OCI-LY7 (cell line): Measurements from ENCODE around the gene S100PBP. TPM values are rescaled to one million over a fixed set of nuclear protein-coding genes. Genes with fewer than 3 reads are reported as not detected.

ENCODE experiments used
- BruUV-seq: library from RNA; stranded (reverse); fragments of 400-500 nt; replicated peaks from 2 replicates; lab custom pipeline; 2021; lab: Mats Ljungman, UMichigan
- CTCF ChIA-PET: fragments of 300-600 bp; sonication (Branson Sonifier 250); formaldehyde crosslinking; loops from one replicate; lab custom pipeline; 2022; ENCODE audit warnings: antibody characterized with exemption; ENCODE audit not compliant: unreplicated experiment; lab: Charles Lee
- POLR2A ChIA-PET: fragments of 300-600 bp; sonication (Branson Sonifier 250); formaldehyde crosslinking; loops from one replicate; lab custom pipeline; 2022; ENCODE audit warnings: antibody characterized with exemption; lab: Charles Lee
- DNase-seq: peaks from one replicate; pipeline ENCODE4 v3.0.0-alpha.2; 2015; ENCODE audit warnings: low spot score
- H2AFZ ChIP-seq: fragments of 200-600 bp; sonication (generic), shearing (Covaris generic); 2 replicates; pipeline ENCODE4 v1.6.1; 2014; ENCODE audit warnings: mild to moderate bottlenecking, antibody characterized with exemption, low read length, moderate library complexity
- H3K27ac ChIP-seq: fragments of 200-600 bp; sonication (generic); 2 replicates; pipeline ENCODE4 v1.5.1; 2014; ENCODE audit warnings: mixed run types, low read depth, mild to moderate bottlenecking, moderate library complexity, low read length, inconsistent platforms; ENCODE audit not compliant: poor library complexity, severe bottlenecking
- H3K36me3 ChIP-seq: fragments of 200-600 bp; sonication (generic); 2 replicates; pipeline ENCODE4 v1.6.1; 2014; ENCODE audit warnings: mild to moderate bottlenecking, antibody characterized with exemption, low read length, moderate library complexity, mixed read lengths; ENCODE audit not compliant: insufficient read depth
- H3K4me1 ChIP-seq: fragments of 200-600 bp; sonication (generic); 2 replicates; pipeline ENCODE4 v1.5.1; 2014; ENCODE audit warnings: mild to moderate bottlenecking, low read length; ENCODE audit not compliant: insufficient read depth, poor library complexity, severe bottlenecking
- H3K4me2 ChIP-seq: fragments of 200-600 bp; sonication (generic); 2 replicates; pipeline ENCODE4 v1.6.1; 2014; ENCODE audit warnings: mild to moderate bottlenecking, low read length
- H3K4me3 ChIP-seq: fragments of 200-600 bp; sonication (generic); 2 replicates; pipeline ENCODE4 v1.5.1; 2014; ENCODE audit warnings: mild to moderate bottlenecking, low read depth, low read length; ENCODE audit not compliant: poor library complexity, severe bottlenecking
- H3K79me2 ChIP-seq: fragments of 200-600 bp; sonication (generic); 2 replicates; pipeline ENCODE4 v1.6.1; 2016; ENCODE audit warnings: low read depth, mild to moderate bottlenecking, low read length, moderate library complexity, mixed read lengths; ENCODE audit not compliant: insufficient read depth
- H3K9me2 ChIP-seq: fragments of 200-600 bp; sonication (generic); 2 replicates; pipeline ENCODE4 v1.6.1; 2016; ENCODE audit warnings: mild to moderate bottlenecking, low read length, mixed read lengths; ENCODE audit not compliant: insufficient read depth
- H3K9me3 ChIP-seq: fragments of 200-600 bp; sonication (generic); 2 replicates; pipeline ENCODE4 v1.6.1; 2014; ENCODE audit warnings: mild to moderate bottlenecking, mixed run types, low read length, mixed read lengths
- H4K20me1 ChIP-seq: fragments of 200-600 bp; sonication (generic); 2 replicates; pipeline ENCODE4 v1.6.1; 2014; ENCODE audit warnings: mild to moderate bottlenecking, antibody characterized with exemption, low read length, moderate library complexity, mixed read lengths; ENCODE audit not compliant: insufficient read depth
- EZH2phosphoT487 ChIP-seq: fragments of 200-600 bp; sonication (generic); IDR thresholded peaks from 2 replicates; pipeline ENCODE4 v1.6.1; 2018; ENCODE audit warnings: low read depth, borderline replicate concordance, mild to moderate bottlenecking, mixed run types, antibody characterized with exemption, low read length, moderate library complexity, mixed read lengths
- intact Hi-C: fragments of 100-400 bp; cut with micrococcal nuclease; formaldehyde crosslinking; loops from one replicate; pipeline ENCODE4 v1.10.0; 2022; ENCODE audit not compliant: unreplicated experiment
- total RNA-seq, 2 experiments: library from RNA; depleted of rRNA in 1 of 2; stranded (reverse); fragments of >200 nt in 1 of 2; shearing (Covaris generic) in 1 of 2; gene quantifications; 2 replicates each; pipeline ENCODE4 v1.2.3, GENCODE V29; 2014 to 2022
- TF ChIP-seq, protein P1 (sequence below): fragments of 200-600 bp; sonication (generic); conservative IDR thresholded peaks from 2 replicates; pipeline ENCODE4 v1.5.1; 2014; ENCODE audit warnings: mild to moderate bottlenecking, antibody characterized with exemption, low read length, moderate library complexity, mixed read lengths

S100PBP gene
- total RNA-seq, 2 experiments from 2014 or later, result 72.1 to 136 TPM

DNA sequence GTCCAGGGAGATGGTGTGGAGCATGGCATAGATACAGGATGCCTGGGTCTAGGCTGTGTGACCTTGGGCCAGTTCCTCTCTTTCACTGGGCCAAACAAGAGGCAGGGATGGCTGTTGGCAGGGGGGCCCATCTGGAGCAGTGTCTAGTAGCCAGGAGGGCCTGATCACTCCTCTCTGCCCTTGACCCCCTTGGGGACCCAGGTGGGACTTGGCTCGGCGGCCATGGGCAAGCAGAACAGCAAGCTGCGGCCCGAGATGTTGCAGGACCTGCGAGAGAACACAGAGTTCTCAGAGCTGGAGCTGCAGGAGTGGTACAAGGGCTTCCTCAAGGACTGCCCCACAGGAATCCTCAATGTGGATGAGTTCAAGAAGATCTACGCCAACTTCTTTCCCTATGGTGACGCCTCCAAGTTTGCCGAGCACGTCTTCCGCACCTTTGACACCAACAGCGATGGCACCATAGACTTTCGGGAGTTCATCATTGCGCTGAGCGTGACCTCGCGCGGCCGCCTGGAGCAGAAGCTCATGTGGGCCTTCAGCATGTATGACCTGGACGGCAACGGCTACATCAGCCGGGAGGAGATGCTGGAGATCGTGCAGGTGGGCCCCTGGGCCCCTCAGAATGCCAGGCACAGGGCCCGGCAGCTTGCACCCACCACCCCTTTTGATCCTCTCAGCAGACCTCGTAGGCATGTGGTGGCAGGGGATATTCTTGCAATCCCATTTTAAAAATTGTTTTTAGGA lies 71.4 kb downstream of the S100PBP start:
- Histone ChIP-seq H2AFZ (no peak overlapping the region), H3K9me2 (no peaks in the 10 kb centered on the region), H3K4me1 (peaks cover 4% of the 10 kb centered on the region), H3K9me3 (no peaks in the 10 kb centered on the region), H3K27ac (no peak overlapping the region), H3K4me3 (no peak overlapping the region), H3K79me2 (no peaks in the 10 kb centered on the region), H3K36me3 (no peaks in the 10 kb centered on the region), H3K4me2 (no peak overlapping the region), H4K20me1 (no peaks in the 10 kb centered on the region)
- no peak for DNase-seq
- BruUV-seq, result no TSS peak
- CTCF ChIA-PET, result no interaction called here
- intact Hi-C loops, result no loop called here
- POLR2A ChIA-PET, result interaction anchor here (0.6 kb wide), 1 partner anchor 157 kb away, joined by 5 read pairs; no protein-coding TSS in a partner anchor
- TF ChIP-seq, protein P1, sequence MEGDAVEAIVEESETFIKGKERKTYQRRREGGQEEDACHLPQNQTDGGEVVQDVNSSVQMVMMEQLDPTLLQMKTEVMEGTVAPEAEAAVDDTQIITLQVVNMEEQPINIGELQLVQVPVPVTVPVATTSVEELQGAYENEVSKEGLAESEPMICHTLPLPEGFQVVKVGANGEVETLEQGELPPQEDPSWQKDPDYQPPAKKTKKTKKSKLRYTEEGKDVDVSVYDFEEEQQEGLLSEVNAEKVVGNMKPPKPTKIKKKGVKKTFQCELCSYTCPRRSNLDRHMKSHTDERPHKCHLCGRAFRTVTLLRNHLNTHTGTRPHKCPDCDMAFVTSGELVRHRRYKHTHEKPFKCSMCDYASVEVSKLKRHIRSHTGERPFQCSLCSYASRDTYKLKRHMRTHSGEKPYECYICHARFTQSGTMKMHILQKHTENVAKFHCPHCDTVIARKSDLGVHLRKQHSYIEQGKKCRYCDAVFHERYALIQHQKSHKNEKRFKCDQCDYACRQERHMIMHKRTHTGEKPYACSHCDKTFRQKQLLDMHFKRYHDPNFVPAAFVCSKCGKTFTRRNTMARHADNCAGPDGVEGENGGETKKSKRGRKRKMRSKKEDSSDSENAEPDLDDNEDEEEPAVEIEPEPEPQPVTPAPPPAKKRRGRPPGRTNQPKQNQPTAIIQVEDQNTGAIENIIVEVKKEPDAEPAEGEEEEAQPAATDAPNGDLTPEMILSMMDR, result no peak
- TF ChIP-seq EZH2phosphoT487, result no peak

DNA sequence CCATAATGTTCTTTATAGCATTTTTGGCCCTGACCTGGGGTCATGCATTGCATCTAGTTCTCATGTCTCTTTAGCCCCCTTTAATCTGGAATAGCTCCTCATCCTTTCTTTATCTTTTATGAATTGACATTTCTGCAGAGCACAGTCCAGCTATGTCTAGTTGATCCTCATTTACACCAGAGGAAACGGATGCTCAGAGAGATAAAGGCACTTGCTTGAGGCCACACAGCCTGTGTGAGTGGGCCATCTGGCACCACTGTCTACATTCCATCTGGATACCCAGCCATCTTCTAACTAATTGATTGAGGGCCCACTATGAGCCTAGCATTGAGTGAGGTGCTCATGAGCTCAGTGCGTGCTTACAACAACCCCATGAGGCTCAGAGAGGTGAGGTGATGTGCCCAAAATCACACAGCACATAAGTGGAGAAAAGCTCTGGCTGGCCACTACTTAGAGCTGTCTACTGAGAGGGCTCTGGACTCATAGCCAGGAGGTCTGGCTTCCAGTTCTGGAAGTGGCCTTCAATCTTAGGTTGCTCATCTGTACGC lies 72.4 kb downstream of the S100PBP start:
- no peak overlapping the region for H3K4me2 ChIP-seq
- H3K27ac ChIP-seq, result no peak overlapping the region
- H3K9me3 ChIP-seq, result no peaks in the 10 kb centered on the region
- ChIA-PET CTCF (interaction anchor here (0.6 kb wide), 1 partner anchor 190 kb away, joined by 3 read pairs; no protein-coding TSS in a partner anchor), POLR2A (interaction anchor here (0.6 kb wide), 1 partner anchor 71 kb away, joined by 3 read pairs; no protein-coding TSS in a partner anchor)
- no TSS peak for BruUV-seq
- no peaks in the 10 kb centered on the region for H3K9me2 ChIP-seq
- TF ChIP-seq, protein P1, result no peak
- TF ChIP-seq EZH2phosphoT487, result no peak
- H4K20me1 ChIP-seq, result no peaks in the 10 kb centered on the region
- peaks cover 4% of the 10 kb centered on the region for H3K4me1 ChIP-seq
- H3K79me2 ChIP-seq, result no peaks in the 10 kb centered on the region
- H2AFZ ChIP-seq, result no peak overlapping the region
- DNase-seq, result no peak
- intact Hi-C loops, result no loop called here
- H3K36me3 ChIP-seq, result no peaks in the 10 kb centered on the region
- H3K4me3 ChIP-seq, result no peak overlapping the region
